MCF 10A (cell line): ENCODE data around the gene GRB2. TPM values are rescaled to one million over a fixed set of nuclear protein-coding genes. Genes with fewer than 3 reads are reported as not detected.
"Not testable (repeated sequence)": the region's sequence is repeated elsewhere in the genome, so short reads cannot be mapped to it uniquely, and the experiment has no call there.

Experiments used
- BruUV-seq: library from RNA; stranded (reverse); fragments of 400-500 nt; replicated peaks from 2 replicates; lab custom pipeline; 2021; lab: Mats Ljungman, UMichigan
- CTCF ChIA-PET: fragments of 300-600 bp; sonication (Branson Sonifier 250); formaldehyde crosslinking; extraction: SDS; loops from one replicate; lab custom pipeline; 2021; ENCODE audit warnings: antibody characterized with exemption, inconsistent platforms; lab: Yijun Ruan, JAX
- POLR2A ChIA-PET: fragments of 300-600, 350-650 bp; sonication (Branson Sonifier 250); formaldehyde crosslinking; extraction: SDS; loops from one replicate; lab custom pipeline; 2020; ENCODE audit warnings: antibody characterized with exemption, inconsistent platforms; lab: Yijun Ruan, JAX
- DNase-seq: peaks from one replicate; pipeline ENCODE4 v3.0.0-alpha.2; 2018; ENCODE audit not compliant: unreplicated experiment
- H3K27ac Mint-ChIP-seq: one replicate; pipeline ENCODE4 v1.8.0; 2022; ENCODE audit warnings: mild to moderate bottlenecking, low read depth, mixed read lengths; ENCODE audit not compliant: unreplicated experiment
- H3K27me3 Mint-ChIP-seq: one replicate; pipeline ENCODE4 v1.8.0; 2022; ENCODE audit warnings: mixed read lengths; ENCODE audit not compliant: insufficient read depth, unreplicated experiment
- H3K36me3 Mint-ChIP-seq: one replicate; pipeline ENCODE4 v1.8.0; 2022; ENCODE audit warnings: mild to moderate bottlenecking, moderate library complexity, mixed read lengths; ENCODE audit not compliant: insufficient read depth, unreplicated experiment
- H3K4me1 Mint-ChIP-seq: one replicate; pipeline ENCODE4 v1.8.0; 2022; ENCODE audit warnings: mixed read lengths; ENCODE audit not compliant: insufficient read depth, unreplicated experiment
- H3K4me3 Mint-ChIP-seq: one replicate; pipeline ENCODE4 v1.8.0; 2022; ENCODE audit warnings: mild to moderate bottlenecking, moderate library complexity, mixed read lengths; ENCODE audit not compliant: unreplicated experiment
- H3K9me3 Mint-ChIP-seq: one replicate; pipeline ENCODE4 v1.8.0; 2022; ENCODE audit warnings: mixed read lengths; ENCODE audit not compliant: unreplicated experiment
- CTCF ChIP-seq: fragments of 200-600 bp; IDR thresholded peaks from one replicate; pipeline ENCODE4 v1.8.0; 2022; ENCODE audit warnings: antibody characterized with exemption, mild to moderate bottlenecking; ENCODE audit not compliant: unreplicated experiment
- intact Hi-C: fragments of 100-400 bp; cut with micrococcal nuclease; formaldehyde crosslinking; loops from 2 replicates; pipeline ENCODE4 v1.14.1; 2022
- total RNA-seq: library from RNA; stranded (reverse); gene quantifications from 2 replicates; pipeline ENCODE4 v1.2.3, GENCODE V29; 2022

Gene GRB2
- total RNA-seq, 1 experiment from 2014 or later, result 67.1 TPM

GRCh38 chr17:75288770-75289114 lies 116.7 kb downstream of the GRB2 start:
- CTCF ChIA-PET, result interaction anchor here (0.6 to 2.0 kb wide), 10 partner anchors 10 to 457 kb away, joined by 3 to 13 read pairs (median 4); partner anchors contain the start of genes MIF4GD and TSEN54
- POLR2A ChIA-PET, result interaction anchor here (0.6 to 5.7 kb wide), 21 partner anchors 9 to 276 kb away, joined by 3 to 96 read pairs (median 6); partner anchors contain the start of genes GGA3, GRB2, LLGL2 and MIF4GD
- no peaks in the 10 kb centered on the region for H3K9me3 Mint-ChIP-seq
- intact Hi-C loops, result loop anchor here (1.0 kb wide), 1 partner anchor 124 kb away; no protein-coding TSS in a partner anchor
- peak; percentile 51 for DNase-seq
- peaks cover 19% of the 10 kb centered on the region for H3K36me3 Mint-ChIP-seq
- peak overlapping the region; percentile 97 for H3K27ac Mint-ChIP-seq
- peaks cover 7% of the 10 kb centered on the region for H3K4me1 Mint-ChIP-seq
- no TSS peak for BruUV-seq
- TF ChIP-seq CTCF, result no peak
- H3K4me3 Mint-ChIP-seq, result peak overlapping the region; percentile 98
- no peaks in the 10 kb centered on the region for H3K27me3 Mint-ChIP-seq

- H3K27me3 Mint-ChIP-seq, result no peaks in the 10 kb centered on the region
- peak overlapping the region; percentile 98 for H3K4me3 Mint-ChIP-seq
- no peak overlapping the region for H3K27ac Mint-ChIP-seq
- TSS peak; percentile 41 for BruUV-seq
- peaks cover 7% of the 10 kb centered on the region for H3K4me1 Mint-ChIP-seq
- no peaks in the 10 kb centered on the region for H3K9me3 Mint-ChIP-seq
- intact Hi-C loops, result no loop called here
- POLR2A ChIA-PET, result interaction anchor here (1.0 to 5.7 kb wide), 11 partner anchors 10 to 168 kb away, joined by 4 to 96 read pairs (median 14); partner anchors contain the start of genes GGA3, GRB2, MIF4GD and MRPS7
- TF ChIP-seq CTCF, result no peak
- DNase-seq, result no peak
- CTCF ChIA-PET, result interaction anchor here (2.0 kb wide), 1 partner anchor 17 kb away, joined by 13 read pairs; the partner anchor contains the start of gene MIF4GD
- H3K36me3 Mint-ChIP-seq, result peaks cover 22% of the 10 kb centered on the region
Observed at GRCh38 chr17:75288359-75288758, 117.1 kb downstream of the GRB2 start.

GRCh38 chr17:75287221-75287620 lies 118.3 kb downstream of the GRB2 start:
- no peak for DNase-seq
- Mint-ChIP-seq H3K27ac (no peak overlapping the region), H3K36me3 (peaks cover 21% of the 10 kb centered on the region), H3K4me3 (no peak overlapping the region), H3K4me1 (peaks cover 7% of the 10 kb centered on the region), H3K9me3 (no peaks in the 10 kb centered on the region), H3K27me3 (no peaks in the 10 kb centered on the region)
- CTCF ChIA-PET, result interaction anchor here (1.1 kb wide), 1 partner anchor 16 kb away, joined by 3 read pairs; the partner anchor contains the start of gene MIF4GD
- intact Hi-C loops, result no loop called here
- no peak for TF ChIP-seq CTCF
- POLR2A ChIA-PET, result interaction anchor here (1.4 to 5.7 kb wide), 3 partner anchors 9 to 17 kb away, joined by 7 to 96 read pairs (median 35); partner anchors contain the start of gene MIF4GD
- no TSS peak for BruUV-seq

GRCh38 chr17:75285123-75285522 lies 120.4 kb downstream of the GRB2 start:
- intact Hi-C loops, result no loop called here
- H3K27me3 Mint-ChIP-seq, result no peaks in the 10 kb centered on the region
- H3K36me3 Mint-ChIP-seq, result peaks cover 40% of the 10 kb centered on the region
- no peak overlapping the region for H3K27ac Mint-ChIP-seq
- ChIA-PET CTCF (interaction anchor here (0.6 kb wide), 1 partner anchor 16 kb away, joined by 3 read pairs; no protein-coding TSS in a partner anchor), POLR2A (interaction anchor here (1.1 to 1.3 kb wide), 2 partner anchors 15 to 121 kb away, joined by 4 read pairs; partner anchors contain the start of gene GRB2)
- H3K9me3 Mint-ChIP-seq, result no peaks in the 10 kb centered on the region
- DNase-seq, result no peak
- peaks cover 7% of the 10 kb centered on the region for H3K4me1 Mint-ChIP-seq
- no peak for TF ChIP-seq CTCF
- H3K4me3 Mint-ChIP-seq, result no peak overlapping the region
- no TSS peak for BruUV-seq

- H3K4me3 Mint-ChIP-seq, H3K27me3 Mint-ChIP-seq, H3K27ac Mint-ChIP-seq, DNase-seq, BruUV-seq, H3K9me3 Mint-ChIP-seq, CTCF ChIA-PET, intact Hi-C loops: not testable (repeated sequence)
- H3K4me1 Mint-ChIP-seq, result peaks cover 12% of the 10 kb centered on the region
- H3K36me3 Mint-ChIP-seq, result peaks cover 43% of the 10 kb centered on the region
- POLR2A ChIA-PET, result interaction anchor here (2.2 kb wide), 1 partner anchor 9 kb away, joined by 7 read pairs; the partner anchor contains the start of gene MIF4GD
Observed at GRCh38 chr17:75280189-75280588, 125.3 kb downstream of the GRB2 start.
